Natural killer cell treated with Interleukin-12 subunit alpha and Interleukin-12 subunit beta and Interleukin-15 and Interleukin-18, amount 100 ng/mL, for 72 hours (primary cell): ENCODE data around the gene NUFIP2. TPM values are rescaled to one million over a fixed set of nuclear protein-coding genes. Genes with fewer than 3 reads are reported as not detected.
"Not testable (repeated sequence)": the region's sequence is repeated elsewhere in the genome, so short reads cannot be mapped to it uniquely, and the experiment has no call there.

Experiments used
- ATAC-seq, 2 donors: fragments of 150-1000 bp; cut with Tn5 transposase in 1 of 2; sonication (Bioruptor Pico), chemical (Tn5 transposase) in 1 of 2; 2 replicates each; pipeline ENCODE4 v1.10.0; 2021
- DNase-seq: peaks from one replicate; pipeline ENCODE4 v3.0.0; 2022; ENCODE audit warnings: low spot score
- H3K27ac Mint-ChIP-seq, 2 donors: 1 replicate in 1 of 2; 2 replicates in 1 of 2; pipeline ENCODE4 v1.8.0; 2022; ENCODE audit warnings: mixed read lengths in 2 of 2, mild to moderate bottlenecking in 1 of 2, moderate library complexity in 1 of 2
- H3K27me3 Mint-ChIP-seq, 2 donors: 1 replicate in 1 of 2; 2 replicates in 1 of 2; pipeline ENCODE4 v1.8.0; 2022; ENCODE audit warnings: mixed read lengths in 2 of 2
- H3K36me3 Mint-ChIP-seq: one replicate; pipeline ENCODE4 v1.8.0; 2022; ENCODE audit warnings: mixed read lengths
- H3K4me1 Mint-ChIP-seq, 2 donors: 1 replicate in 1 of 2; 2 replicates in 1 of 2; pipeline ENCODE4 v1.8.0; 2022; ENCODE audit warnings: low read depth in 2 of 2, mixed read lengths in 2 of 2, mild to moderate bottlenecking in 1 of 2
- H3K4me3 Mint-ChIP-seq: one replicate; pipeline ENCODE4 v1.8.0; 2022; ENCODE audit warnings: mixed read lengths
- H3K9me3 Mint-ChIP-seq: 2 replicates; pipeline ENCODE4 v1.8.0; 2022; ENCODE audit warnings: mixed read lengths
- total RNA-seq, 2 donors: library from RNA; stranded (reverse); gene quantifications; one replicate each; pipeline ENCODE4 v1.2.3, GENCODE V29; 2022

The NUFIP2 gene
- total RNA-seq, 2 donors from 2014 or later = 74.2 to 97.0 TPM

GRCh38 chr17:29292992-29293889 lies 707 bp downstream of the NUFIP2 start:
- Mint-ChIP-seq H3K36me3 (peaks cover 6% of the 10 kb centered on the region), H3K9me3 (no peaks in the 10 kb centered on the region), H3K4me3 (peak overlapping the region; percentile 98), H3K27ac (peak overlapping the region; percentile 98 to 99), H3K4me1 (peaks cover 35 to 52% of the 10 kb centered on the region in 2 donors), H3K27me3 (no peaks in the 10 kb centered on the region)
- peak; percentile 78 for DNase-seq
- ATAC-seq = peak; percentile 40 to 52

GRCh38 chr17:29292071-29292991 lies 1.6 kb downstream of the NUFIP2 start:
- peak; percentile 29 to 40 for ATAC-seq
- Mint-ChIP-seq H3K9me3 (no peaks in the 10 kb centered on the region), H3K4me1 (peaks cover 40 to 55% of the 10 kb centered on the region in 2 donors), H3K27ac (peak overlapping the region; percentile 78 to 99), H3K4me3 (peak overlapping the region; percentile 98), H3K36me3 (peaks cover 12% of the 10 kb centered on the region), H3K27me3 (no peaks in the 10 kb centered on the region)
- DNase-seq = peak; percentile 63

- Mint-ChIP-seq H3K27me3 (no peaks in the 10 kb centered on the region), H3K4me1 (peaks cover 49 to 66% of the 10 kb centered on the region in 2 donors), H3K4me3 (peak overlapping the region; percentile 91), H3K36me3 (peaks cover 23% of the 10 kb centered on the region), H3K27ac (peak overlapping the region; percentile 78 to 99), H3K9me3 (no peaks in the 10 kb centered on the region)
- no peak for ATAC-seq
- DNase-seq = peak; percentile 68
These were observed 2.7 kb downstream of the NUFIP2 start for GRCh38 chr17:29291163-29291752.

GRCh38 chr17:29289852-29290251 lies 4.1 kb downstream of the NUFIP2 start:
- ATAC-seq = no peak
- Mint-ChIP-seq H3K4me3 (peak overlapping the region; percentile 56), H3K4me1 (peaks cover 49 to 62% of the 10 kb centered on the region in 2 donors), H3K27ac (peak overlapping the region in 1 of 2 donors; percentile 59), H3K36me3 (peaks cover 25% of the 10 kb centered on the region), H3K9me3 (no peaks in the 10 kb centered on the region), H3K27me3 (no peaks in the 10 kb centered on the region)
- DNase-seq = no peak

GRCh38 chr17:29283961-29284360 lies 10.0 kb downstream of the NUFIP2 start:
- H3K4me1 Mint-ChIP-seq = peaks cover 50 to 51% of the 10 kb centered on the region in 2 donors
- no peaks in the 10 kb centered on the region for H3K27me3 Mint-ChIP-seq
- H3K9me3 Mint-ChIP-seq = no peaks in the 10 kb centered on the region
- H3K27ac Mint-ChIP-seq = peak overlapping the region in 1 of 2 donors; percentile 44
- ATAC-seq (no peak), DNase-seq (no peak)
- peaks cover 45% of the 10 kb centered on the region for H3K36me3 Mint-ChIP-seq
- peak overlapping the region; percentile 59 for H3K4me3 Mint-ChIP-seq

GRCh38 chr17:29283496-29283895 lies 10.5 kb downstream of the NUFIP2 start:
- Mint-ChIP-seq H3K4me3 (peak overlapping the region; percentile 59), H3K27ac (peak overlapping the region in 1 of 2 donors; percentile 44), H3K9me3 (no peaks in the 10 kb centered on the region), H3K4me1 (peaks cover 46% of the 10 kb centered on the region in 2 donors), H3K27me3 (no peaks in the 10 kb centered on the region), H3K36me3 (peaks cover 48% of the 10 kb centered on the region)
- ATAC-seq (no peak), DNase-seq (no peak)

- no peak for DNase-seq
- Mint-ChIP-seq H3K4me1 (peaks cover 48 to 50% of the 10 kb centered on the region in 2 donors), H3K9me3 (no peaks in the 10 kb centered on the region), H3K27ac (no peak overlapping the region), H3K4me3 (no peak overlapping the region), H3K27me3 (no peaks in the 10 kb centered on the region), H3K36me3 (peaks cover 38% of the 10 kb centered on the region)
- no peak for ATAC-seq
These were observed 14.4 kb downstream of the NUFIP2 start for GRCh38 chr17:29279397-29280070.

- Mint-ChIP-seq H3K36me3 (peaks cover 38% of the 10 kb centered on the region), H3K9me3 (no peaks in the 10 kb centered on the region), H3K27me3 (no peaks in the 10 kb centered on the region), H3K4me3 (no peak overlapping the region), H3K4me1 (peaks cover 50 to 53% of the 10 kb centered on the region in 2 donors), H3K27ac (no peak overlapping the region)
- DNase-seq (no peak), ATAC-seq (no peak)
These were observed 15.3 kb downstream of the NUFIP2 start for GRCh38 chr17:29278692-29279091.

GRCh38 chr17:29273924-29274323 lies 20.0 kb downstream of the NUFIP2 start:
- no peak for ATAC-seq
- Mint-ChIP-seq H3K4me3 (no peak overlapping the region), H3K36me3 (peaks cover 24% of the 10 kb centered on the region), H3K27me3 (no peaks in the 10 kb centered on the region), H3K4me1 (peaks cover 36 to 38% of the 10 kb centered on the region in 2 donors), H3K27ac (no peak overlapping the region), H3K9me3 (no peaks in the 10 kb centered on the region)
- no peak for DNase-seq

- H3K36me3 Mint-ChIP-seq = peaks cover 15% of the 10 kb centered on the region
- not testable (repeated sequence) for H3K4me3 Mint-ChIP-seq, H3K27me3 Mint-ChIP-seq, H3K27ac Mint-ChIP-seq, H3K9me3 Mint-ChIP-seq, DNase-seq, ATAC-seq
- peaks cover 30 to 32% of the 10 kb centered on the region in 2 donors for H3K4me1 Mint-ChIP-seq
These were observed 22.0 kb downstream of the NUFIP2 start for GRCh38 chr17:29271980-29272379.

- no peak for DNase-seq
- Mint-ChIP-seq H3K4me1 (peaks cover 0 to 10% of the 10 kb centered on the region in 2 donors), H3K4me3 (no peak overlapping the region), H3K36me3 (peaks cover 19% of the 10 kb centered on the region), H3K9me3 (no peaks in the 10 kb centered on the region), H3K27ac (peak overlapping the region in 1 of 2 donors; percentile 31), H3K27me3 (no peaks in the 10 kb centered on the region)
- no peak for ATAC-seq
These were observed 30.0 kb downstream of the NUFIP2 start for GRCh38 chr17:29263916-29264315.

GRCh38 chr17:29257756-29258155 lies 36.2 kb downstream of the NUFIP2 start:
- DNase-seq (no peak), ATAC-seq (no peak)
- Mint-ChIP-seq H3K27me3 (no peaks in the 10 kb centered on the region), H3K27ac (peak overlapping the region; percentile 38 to 67), H3K36me3 (peaks cover 18% of the 10 kb centered on the region), H3K9me3 (no peaks in the 10 kb centered on the region), H3K4me3 (no peak overlapping the region), H3K4me1 (peaks cover 14 to 28% of the 10 kb centered on the region in 2 donors)
